ENCODE data around the gene ZNF624. TPM values are rescaled to one million over a fixed set of nuclear protein-coding genes. Genes with fewer than 3 reads are reported as not detected.
"Not testable (repeated sequence)": the region's sequence is repeated elsewhere in the genome, so short reads cannot be mapped to it uniquely, and the experiment has no call there.

ZNF624 gene
- total RNA-seq, result 1 to 10 TPM; 1.3 to 2.7 TPM
- long read RNA-seq, result 0 reads

DNA sequence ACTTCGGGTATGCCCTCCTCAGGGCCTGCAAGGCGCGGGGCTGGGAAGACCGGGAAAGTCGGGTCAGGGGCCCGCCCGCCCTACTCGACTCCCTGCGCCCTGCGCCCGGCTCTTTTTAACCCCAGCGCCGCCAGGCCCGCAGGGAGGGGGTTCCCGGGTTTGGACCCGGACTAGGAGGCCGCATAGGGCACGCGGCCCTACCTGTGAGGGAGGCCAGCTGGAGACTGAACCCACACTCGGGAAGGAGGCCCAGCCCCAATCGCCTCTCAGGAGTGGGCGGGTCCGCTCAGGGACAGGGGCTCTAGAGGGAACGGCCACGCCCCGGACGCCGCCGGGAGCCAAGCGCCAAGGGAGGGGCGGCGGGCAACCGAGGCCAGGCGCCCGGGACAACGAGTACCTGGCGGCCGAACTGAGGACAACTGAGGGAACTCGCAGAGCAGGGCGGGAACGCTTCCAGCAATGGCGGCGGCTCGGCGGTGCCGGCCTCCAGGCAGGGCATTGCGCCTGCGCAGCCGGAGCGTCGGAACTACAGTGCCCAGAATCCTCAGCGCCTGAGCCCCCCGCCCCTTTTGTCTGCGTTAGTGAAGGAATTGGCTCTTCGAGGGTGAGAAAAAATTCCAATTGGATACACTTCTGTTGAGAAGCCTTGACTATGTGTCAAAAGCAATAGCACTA is at the start of gene ZNF624:
TSS of gene ZNF624 (minus strand) at position 484 of the 675 bp plus-strand sequence.
- intact Hi-C loops (cut with DNase I), result no loop called here
- peak; percentile 98 for DNase-seq
- peak; percentile 97 to 98 for ATAC-seq

DNA sequence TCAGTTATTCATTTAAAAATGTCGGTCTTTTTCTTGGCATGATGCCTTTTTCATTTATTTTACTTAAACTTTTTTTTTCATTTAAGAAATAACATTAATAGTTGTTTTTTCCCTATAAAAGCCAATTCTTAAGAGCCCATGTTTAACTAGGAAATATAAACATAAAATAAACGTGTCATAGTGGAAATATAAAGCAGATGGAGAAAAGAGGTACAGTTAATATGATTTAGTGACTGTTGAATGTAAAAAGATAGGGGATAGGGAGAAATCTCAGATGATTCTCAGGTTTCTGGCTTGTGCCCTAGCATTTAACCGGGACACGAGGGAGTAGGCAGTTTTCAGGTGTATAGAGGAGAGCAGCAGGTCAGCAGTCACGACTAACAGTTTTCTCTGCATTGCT is 44.0 kb upstream of the ZNF624 start:
- ATAC-seq; intact Hi-C loops (cut with DNase I): not testable (repeated sequence)

DNA sequence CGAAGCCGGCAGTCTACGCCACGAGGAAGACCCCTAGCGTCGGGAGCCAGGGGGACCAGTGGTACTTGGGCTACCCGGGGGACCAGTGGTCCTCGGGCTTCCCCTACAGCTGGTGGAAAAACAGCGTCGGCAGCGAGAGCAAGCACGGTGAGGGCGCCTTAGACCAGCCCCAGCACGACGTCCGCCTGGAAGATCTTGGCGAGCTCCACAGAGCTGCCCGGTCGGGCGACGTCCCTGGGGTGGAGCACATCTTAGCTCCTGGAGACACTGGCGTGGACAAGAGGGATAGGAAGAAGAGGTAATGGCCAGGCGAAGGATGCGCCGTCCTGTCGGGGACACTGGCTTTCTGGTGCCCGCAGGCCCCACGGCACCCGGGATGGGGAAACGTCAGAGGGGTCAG is 36.8 kb upstream of the ZNF624 start:
- intact Hi-C loops (cut with DNase I); DNase-seq: not testable (repeated sequence)
- peak in 1 of 2 donors; percentile 35 for ATAC-seq

More for the DNA sequence above, 44.0 kb upstream of the ZNF624 start:
- DNase-seq, result not testable (repeated sequence)

DNA sequence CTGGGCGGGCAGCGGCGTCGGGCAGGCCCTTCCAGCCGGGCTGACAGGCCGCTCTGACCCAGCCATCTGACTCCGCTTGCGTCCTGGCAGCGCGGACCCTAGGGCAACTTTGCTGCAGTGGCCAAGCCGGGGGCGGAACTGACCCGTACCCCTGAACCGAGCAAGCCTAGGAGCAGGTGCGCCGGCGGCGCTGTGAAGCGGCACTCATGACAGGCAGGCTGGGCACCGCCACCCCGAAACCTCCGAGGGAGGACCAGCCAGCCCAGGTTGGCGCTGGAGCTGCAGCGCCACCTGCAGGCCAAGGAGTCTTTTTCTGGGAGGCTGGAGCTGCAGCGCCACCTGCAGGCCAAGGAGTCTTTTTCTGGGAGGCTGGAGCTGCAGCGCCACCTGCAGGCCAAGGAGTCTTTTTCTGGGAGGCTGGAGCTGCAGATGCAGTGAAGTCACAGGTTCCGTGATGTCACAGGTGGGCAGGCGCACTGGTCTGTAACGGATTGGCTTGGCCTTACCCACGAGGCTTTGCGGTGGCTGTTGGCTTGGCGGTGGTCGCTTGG is 36.2 kb upstream of the ZNF624 start, which contains the start of gene CCDC144A:
TSS of gene CCDC144A (plus strand) at position 511 of the 551 bp plus-strand sequence. CDS start 160 bp downstream, outside the sequence.
- DNase-seq; intact Hi-C loops (cut with DNase I): not testable (repeated sequence)
- peak; percentile 53 to 67 for ATAC-seq

DNA sequence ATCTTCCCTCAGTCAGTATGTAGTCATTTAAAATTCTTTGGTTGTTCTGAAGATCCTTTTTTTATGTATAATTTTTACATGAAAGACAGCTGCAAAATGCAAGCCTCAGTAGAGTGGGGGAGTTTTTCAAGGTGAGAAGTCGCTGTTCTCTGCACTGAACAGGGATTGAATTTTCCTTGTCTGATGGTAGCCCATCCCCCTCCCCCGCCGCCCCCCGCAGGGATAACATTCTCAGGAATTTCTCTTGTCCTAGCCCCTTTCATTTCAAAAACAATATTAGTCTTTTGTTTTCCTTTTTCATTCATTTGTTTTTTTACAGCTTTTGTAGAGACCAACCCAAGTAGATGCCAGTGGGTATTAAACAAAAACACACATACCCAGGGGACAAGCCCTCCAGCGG is 33.5 kb upstream of the ZNF624 start:
- intact Hi-C loops (cut with DNase I); ATAC-seq: not testable (repeated sequence)

DNA sequence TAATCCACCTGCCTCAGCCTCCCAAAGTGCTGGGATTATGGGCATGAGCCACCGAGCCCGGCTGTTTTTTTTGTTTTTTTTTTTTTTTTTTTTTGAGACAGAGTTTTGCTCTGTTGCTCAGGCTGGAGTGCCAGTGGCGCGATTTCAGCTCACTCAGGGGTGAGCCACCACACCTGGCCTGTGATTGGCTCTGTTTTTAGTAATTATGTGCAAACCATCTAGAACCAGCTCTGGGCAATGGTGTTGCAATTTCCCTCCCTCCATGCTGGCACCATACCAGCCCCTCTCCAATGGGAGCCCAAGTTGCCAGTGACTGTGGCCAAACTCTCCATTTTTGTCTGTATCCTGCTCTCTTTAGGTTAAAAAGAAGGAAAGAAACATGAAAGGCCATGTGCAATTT is 32.4 kb upstream of the ZNF624 start:
- intact Hi-C loops (cut with DNase I); ATAC-seq; DNase-seq: not testable (repeated sequence)

More for the DNA sequence above, 33.5 kb upstream of the ZNF624 start:
- DNase-seq, result not testable (repeated sequence)

DNA sequence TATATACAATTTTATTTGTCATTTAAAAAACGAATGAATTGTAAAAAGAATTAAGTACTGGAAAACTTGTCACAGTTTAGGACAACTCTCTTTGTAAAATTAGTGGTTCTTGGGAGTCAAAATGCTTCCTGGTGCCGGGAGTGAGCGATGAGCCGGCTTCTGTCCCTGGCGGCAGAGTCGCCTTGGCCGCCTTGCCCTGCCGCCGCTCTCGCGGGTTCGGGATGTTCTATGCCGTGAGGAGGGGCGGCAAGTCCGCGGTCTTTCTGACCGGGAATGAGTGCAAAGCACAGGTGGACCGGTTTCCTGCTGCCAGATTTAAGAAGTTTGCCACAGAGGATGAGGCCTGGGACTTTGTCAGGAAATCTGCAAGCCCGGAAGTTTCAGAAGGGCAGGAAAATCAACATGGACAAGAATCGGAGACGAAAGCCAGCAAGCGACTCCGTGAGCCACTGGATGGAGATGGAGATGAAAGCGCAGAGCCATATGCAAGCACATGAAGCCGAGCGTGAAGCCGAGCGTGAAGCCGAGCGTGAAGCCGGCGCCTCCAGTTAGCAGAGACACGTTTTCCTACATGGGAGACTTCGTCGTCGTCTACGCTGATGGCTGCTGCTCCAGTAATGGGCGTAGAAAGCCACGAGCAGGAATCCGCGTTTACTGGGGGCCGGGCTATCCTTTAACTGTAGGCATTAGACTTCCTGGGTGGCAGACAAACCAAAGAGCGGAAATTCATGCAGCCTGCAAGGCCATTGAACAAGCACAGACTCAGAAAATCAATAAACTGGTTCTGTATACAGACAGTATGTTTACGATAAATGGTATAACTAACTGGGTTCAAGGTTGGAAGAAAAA is 29.9 kb upstream of the ZNF624 start:
- intact Hi-C loops (cut with DNase I); DNase-seq: not testable (repeated sequence)
- peak in 1 of 2 donors; percentile 52 for ATAC-seq

DNA sequence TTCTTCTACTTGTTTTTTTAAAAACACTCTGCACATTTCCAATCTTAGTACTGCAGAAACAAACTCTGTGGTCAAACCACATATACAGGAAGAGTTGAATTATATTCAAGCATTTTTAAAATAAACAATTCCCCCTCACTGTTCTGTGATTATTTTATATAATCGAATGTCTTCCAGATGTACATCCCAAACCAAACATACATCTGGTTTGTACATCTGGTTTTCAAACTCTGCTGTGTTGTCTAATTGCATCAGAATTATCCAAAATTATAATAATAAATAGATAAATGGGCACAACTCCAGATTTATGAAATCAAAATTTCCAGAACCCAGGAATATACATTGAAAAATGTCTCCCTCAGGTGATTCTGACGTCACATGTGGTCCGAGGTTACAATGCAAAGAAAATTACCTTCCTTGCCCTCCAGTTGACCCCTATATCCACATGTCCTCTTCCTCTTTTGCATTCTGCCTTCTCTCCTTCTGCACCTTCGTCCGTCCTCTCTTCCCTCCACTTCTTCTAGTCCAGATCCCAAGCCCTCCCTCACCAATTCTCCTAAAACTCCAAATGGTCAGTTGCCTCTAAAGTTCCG is 23.1 kb upstream of the ZNF624 start:
- intact Hi-C loops (cut with DNase I), result no loop called here
- no peak for DNase-seq
- no peak for ATAC-seq

DNA sequence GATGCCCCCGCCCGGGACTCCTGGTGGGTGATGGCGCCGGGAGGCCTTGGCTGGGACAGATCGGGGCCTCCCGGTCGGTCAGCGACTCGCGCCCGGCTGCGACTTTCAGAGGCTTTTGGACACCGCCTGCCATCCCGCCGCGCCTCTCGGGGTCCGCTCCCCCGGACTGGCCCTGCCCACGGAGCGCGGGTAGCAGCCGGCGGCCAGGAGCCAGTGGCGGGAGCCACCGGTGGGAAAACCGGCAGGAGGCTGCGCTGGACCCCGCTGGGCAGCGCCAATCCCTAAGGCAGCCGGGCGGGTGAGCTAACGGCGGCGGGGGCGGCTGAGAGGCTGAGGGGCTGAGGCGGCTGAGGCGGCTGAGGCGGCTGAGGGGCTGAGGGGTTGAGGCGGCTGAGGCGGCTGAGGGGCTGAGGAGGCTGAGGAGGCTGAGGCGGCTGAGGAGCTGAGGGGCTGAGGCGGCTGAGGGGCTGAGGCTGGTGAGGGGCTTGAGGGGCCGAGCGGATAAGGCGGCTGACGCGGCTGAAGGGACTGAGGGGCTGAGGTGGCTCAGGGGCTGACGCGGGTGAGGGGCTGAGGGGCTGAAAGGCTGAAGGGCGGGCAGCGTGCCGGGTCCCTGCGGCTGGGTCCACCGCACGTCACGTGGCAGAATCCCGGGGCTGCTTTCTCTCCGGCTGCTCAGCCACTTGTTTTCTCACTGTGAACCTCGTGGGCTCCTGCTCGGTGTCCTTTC is 13.4 kb upstream of the ZNF624 start:
- peak; percentile 26 for DNase-seq

DNA sequence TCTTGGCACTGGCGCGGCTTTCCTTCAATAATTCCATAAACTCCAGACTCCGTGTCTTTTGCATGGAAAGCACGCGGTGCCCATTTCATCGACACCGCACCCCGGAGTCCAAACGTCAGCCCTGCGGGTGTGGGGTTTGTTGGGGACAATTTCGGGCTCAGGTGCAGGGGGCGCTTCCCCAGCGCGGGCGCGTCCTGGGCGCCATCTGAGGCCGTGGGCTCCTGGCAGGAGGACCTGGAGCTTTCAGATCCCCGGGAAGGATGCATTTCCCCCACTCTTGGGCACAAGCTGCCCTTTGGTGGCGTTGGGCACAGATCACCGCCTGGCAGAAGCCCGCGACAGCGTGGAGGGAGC is 12.9 kb upstream of the ZNF624 start:
- intact Hi-C loops (cut with DNase I); DNase-seq; ATAC-seq: not testable (repeated sequence)

More for the DNA sequence above, 13.4 kb upstream of the ZNF624 start:
- ATAC-seq, result peak; percentile 59 to 81
- intact Hi-C loops (cut with DNase I), result not testable (repeated sequence)

DNA sequence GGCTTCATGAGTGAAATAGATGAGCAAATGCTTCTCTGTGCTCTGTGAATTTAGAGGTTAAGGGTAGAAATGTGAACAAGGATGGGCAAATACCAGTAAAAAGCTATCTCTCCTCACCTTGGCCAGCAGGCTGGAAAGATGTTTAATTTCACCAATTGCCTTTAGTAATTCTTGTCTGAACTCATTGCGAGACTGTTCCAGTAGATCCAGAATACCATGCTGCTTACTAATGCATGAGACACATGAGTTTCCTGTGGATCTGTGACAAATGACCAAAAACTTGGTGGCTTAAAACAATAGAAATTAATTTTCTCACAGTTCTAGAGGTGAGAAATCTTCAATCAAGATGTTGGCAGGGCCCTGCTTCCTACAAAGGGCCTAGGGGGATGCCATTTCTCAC is 9.3 kb upstream of the ZNF624 start:
- no peak for ATAC-seq
- no peak for DNase-seq
- intact Hi-C loops (cut with DNase I), result no loop called here

DNA sequence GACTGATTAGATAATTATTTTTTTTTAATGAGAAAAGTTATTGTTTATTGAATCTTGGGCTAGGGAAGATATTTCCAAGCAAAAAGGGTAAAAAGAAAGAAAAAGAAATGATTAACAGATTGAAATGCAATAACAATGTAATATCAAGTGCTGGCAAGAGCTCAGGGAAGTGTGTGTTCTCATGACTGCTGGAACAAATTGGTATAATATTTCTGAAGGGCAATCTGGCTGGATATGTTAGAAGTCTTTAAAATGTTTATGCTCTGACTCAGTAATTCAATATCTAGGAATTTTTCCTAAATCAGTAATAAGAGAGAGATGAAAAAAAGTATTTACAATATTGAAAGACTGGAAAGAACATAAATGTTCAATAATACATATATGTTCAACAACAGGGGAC is 7.6 kb upstream of the ZNF624 start:
- no peak for ATAC-seq
- intact Hi-C loops (cut with DNase I), result no loop called here
- DNase-seq, result no peak

DNA sequence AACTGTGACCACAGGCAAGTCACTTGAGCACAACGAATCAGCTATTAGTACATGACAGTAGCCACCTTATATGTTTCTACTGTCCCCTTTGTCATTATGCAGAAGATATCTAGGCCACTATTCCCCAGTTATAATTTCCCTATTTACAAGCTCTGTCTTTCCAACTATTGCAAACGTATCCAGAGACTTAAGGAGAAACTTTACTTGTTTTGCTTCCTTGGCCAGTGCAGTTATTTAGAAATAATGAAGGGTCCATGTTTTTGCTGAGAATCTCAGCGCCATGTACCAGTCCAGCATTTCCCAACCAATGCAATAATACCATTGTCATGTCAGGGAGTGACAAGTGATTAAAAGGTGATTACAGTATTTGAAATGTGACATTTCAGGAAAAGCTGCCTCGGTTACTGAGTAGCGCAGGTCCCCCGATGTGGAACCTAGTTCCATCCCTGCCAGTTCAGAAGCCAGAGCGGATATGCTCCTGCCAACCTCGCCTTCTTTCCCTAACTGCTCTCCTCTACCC is 743 bp downstream of the ZNF624 start:
- peak; percentile 2 to 3 for ATAC-seq
- no peak for DNase-seq
- intact Hi-C loops (cut with DNase I), result no loop called here

DNA sequence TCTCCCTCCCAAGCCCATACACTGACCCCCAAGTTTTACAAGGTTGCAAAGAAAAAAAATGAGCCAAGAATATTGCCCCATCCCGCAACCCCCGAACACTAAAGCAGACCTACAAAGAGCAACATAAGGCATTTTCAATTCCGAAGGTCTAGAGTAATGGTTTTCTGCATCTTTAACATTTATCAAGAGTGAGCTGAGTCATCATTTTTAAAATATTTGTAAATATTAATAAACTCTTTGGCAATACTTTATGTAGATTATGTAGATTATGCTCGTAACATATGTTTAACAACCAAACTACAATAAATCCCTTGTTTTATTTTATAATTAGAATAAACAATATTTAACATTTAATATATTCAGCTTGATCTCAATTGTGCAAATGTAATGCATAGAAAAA is 1.4 kb downstream of the ZNF624 start:
- ATAC-seq (no peak), DNase-seq (no peak)
- intact Hi-C loops (cut with DNase I), result no loop called here

DNA sequence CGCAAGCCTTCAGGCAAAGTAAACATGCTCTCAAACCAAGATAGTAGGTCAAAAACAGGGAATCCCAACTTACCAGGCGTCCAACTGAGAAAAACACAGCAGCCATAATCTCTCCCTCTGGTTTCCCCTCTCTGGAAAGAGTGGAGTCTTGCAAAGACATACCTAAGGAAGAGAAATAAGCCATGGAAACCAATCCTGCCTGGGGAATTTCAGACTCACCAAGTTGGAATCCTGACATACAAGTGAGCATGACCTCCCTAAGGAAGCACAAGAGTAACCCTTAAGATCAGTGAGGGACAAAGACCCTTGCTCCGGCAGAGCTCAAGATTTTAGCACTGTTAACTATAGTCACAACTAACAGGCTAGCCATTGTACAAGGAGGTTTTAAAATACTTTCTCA is 4.1 kb downstream of the ZNF624 start:
- DNase-seq (no peak), ATAC-seq (no peak)
- intact Hi-C loops (cut with DNase I), result no loop called here

DNA sequence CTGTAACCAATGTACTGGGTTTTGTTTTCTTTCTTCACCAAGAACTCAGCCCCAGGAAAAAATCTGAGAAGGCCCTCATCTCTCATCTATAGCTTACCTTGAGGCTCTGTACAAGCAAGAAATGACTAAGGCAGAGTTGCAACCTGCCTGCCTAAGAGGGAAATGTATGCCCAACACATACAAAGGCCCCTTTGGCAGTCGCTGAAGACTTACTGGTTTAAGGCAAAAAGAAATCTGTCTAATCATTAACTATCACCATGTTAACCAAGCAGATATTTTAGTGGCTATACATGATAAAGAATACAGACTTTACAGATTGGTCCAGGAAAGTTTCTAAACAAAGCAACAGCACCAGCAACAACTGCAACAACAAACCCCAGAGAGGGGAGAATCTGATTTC is 14.2 kb downstream of the ZNF624 start:
- no peak for DNase-seq

DNA sequence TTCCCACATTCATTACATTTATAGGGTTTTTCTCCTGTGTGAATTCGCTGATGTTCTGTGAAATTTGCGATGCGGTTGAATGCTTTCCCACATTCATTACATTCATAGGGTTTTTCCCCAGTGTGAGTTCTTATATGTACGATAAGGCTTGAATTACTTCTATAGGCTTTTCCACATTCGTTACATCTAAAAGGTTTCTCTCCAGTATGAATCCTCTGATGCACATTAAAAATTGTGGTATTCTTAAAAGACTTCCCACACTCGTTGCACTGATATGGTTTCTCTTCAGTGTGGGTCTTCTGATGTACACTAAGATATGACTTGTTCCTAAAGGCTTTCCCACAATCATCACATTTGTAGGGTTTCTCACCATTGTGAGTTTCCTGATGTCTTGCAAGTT is 30.4 kb downstream of the ZNF624 start:
- ATAC-seq, result no peak
- intact Hi-C loops (cut with DNase I), result no loop called here
- no peak for DNase-seq

More for the DNA sequence above, 14.2 kb downstream of the ZNF624 start:
- no peak for ATAC-seq
- intact Hi-C loops (cut with DNase I), result no loop called here

DNA sequence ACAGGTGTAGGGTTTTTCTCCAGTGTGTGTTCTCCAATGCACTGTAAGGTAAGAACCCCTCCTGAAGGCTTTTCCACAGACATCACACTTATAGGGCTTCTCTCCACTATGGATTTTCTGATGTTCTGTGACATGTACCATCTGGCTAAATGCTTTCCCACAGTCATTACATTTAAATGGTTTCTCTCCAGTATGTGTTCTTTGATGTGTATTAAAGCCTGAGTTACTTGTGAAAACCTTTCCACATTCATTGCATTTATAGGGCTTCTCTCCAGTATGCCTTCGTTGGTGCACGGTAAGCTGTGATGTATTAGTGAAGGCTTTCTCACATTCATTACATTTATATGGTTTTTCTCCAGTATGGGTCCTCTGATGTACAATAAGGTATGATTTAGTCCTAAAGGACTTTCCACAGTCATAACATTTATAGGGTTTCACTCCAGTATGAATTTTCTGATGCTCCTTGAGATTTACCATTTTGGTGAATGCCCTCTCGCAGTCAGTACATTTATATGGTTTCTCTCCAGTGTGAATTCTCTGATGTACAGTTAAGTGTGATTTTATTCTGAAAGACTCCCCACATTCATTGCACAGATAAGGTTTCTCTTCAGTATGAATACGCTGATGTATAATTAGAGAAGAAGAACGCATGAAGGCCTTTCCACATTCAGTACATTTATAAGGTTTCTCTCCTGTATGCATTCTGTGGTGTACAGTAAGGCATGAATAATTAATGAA is 30.9 kb downstream of the ZNF624 start:
- intact Hi-C loops (cut with DNase I), result no loop called here
- ATAC-seq, result no peak
- no peak for DNase-seq
